GM23248 (cell line): ENCODE data around the gene CCDC97.

Experiments
- EZH2 ChIP-seq: fragments of 200-600 bp; sonication (generic); IDR thresholded peaks from 2 replicates; pipeline ENCODE4 v1.6.1; 2018; ENCODE audit warnings: antibody characterized with exemption, mild to moderate bottlenecking; ENCODE audit not compliant: insufficient read depth, poor library complexity, severe bottlenecking
- EZH2phosphoT487 ChIP-seq: fragments of 200-600 bp; sonication (generic); IDR thresholded peaks from 2 replicates; pipeline ENCODE4 v1.6.1; 2018; ENCODE audit warnings: antibody characterized with exemption, moderate library complexity, mild to moderate bottlenecking, low read depth; ENCODE audit not compliant: insufficient read depth

- TF ChIP-seq EZH2 = no peak
- no peak for TF ChIP-seq EZH2phosphoT487
Measured at GRCh38 chr19:41334793-41335192, 24.8 kb downstream of the CCDC97 start.
